ENCODE data around the gene UBR1.
"Not testable (repeated sequence)": the region's sequence is repeated elsewhere in the genome, so short reads cannot be mapped to it uniquely, and the experiment has no call there.

The UBR1 gene

GRCh38 chr15:43029476-43029875 is 76.4 kb downstream of the UBR1 start:
- H3K4me3 ChIP-seq, result no peak overlapping the region
- no peak for TF ChIP-seq CTCF (IDR thresholded peaks at IDR 0.05)
- H3K27ac ChIP-seq, result no peak overlapping the region
- DNase-seq (ENCODE audit: low spot score), result no peak

- no peak overlapping the region for H3K27ac ChIP-seq
- no peak for DNase-seq (ENCODE audit: low spot score)
- no peak overlapping the region for H3K4me3 ChIP-seq
- no peak for TF ChIP-seq CTCF (IDR thresholded peaks at IDR 0.05)
Observed at GRCh38 chr15:43025150-43025549, 80.7 kb downstream of the UBR1 start.

GRCh38 chr15:43014671-43015070 is 91.2 kb downstream of the UBR1 start:
- DNase-seq (ENCODE audit: low spot score); H3K4me3 ChIP-seq; H3K27ac ChIP-seq: not testable (repeated sequence)

GRCh38 chr15:43009206-43009605 is 96.6 kb downstream of the UBR1 start:
- no peak overlapping the region for H3K27ac ChIP-seq
- TF ChIP-seq CTCF (IDR thresholded peaks at IDR 0.05), result no peak
- no peak for DNase-seq (ENCODE audit: low spot score)
- no peak overlapping the region for H3K4me3 ChIP-seq

- DNase-seq (ENCODE audit: low spot score), result no peak
- H3K27ac ChIP-seq, result no peak overlapping the region
- H3K4me3 ChIP-seq, result no peak overlapping the region
- TF ChIP-seq CTCF (IDR thresholded peaks at IDR 0.05), result no peak
Observed at GRCh38 chr15:43008150-43008549, 97.7 kb downstream of the UBR1 start.

- Histone ChIP-seq H3K27ac (no peak overlapping the region), H3K4me3 (no peak overlapping the region)
- no peak for TF ChIP-seq CTCF (IDR thresholded peaks at IDR 0.05)
- DNase-seq (ENCODE audit: low spot score), result no peak
Observed at GRCh38 chr15:43007551-43007950, 98.3 kb downstream of the UBR1 start.

- H3K4me3 ChIP-seq, result no peak overlapping the region
- H3K27ac ChIP-seq, result no peak overlapping the region
- no peak for DNase-seq (ENCODE audit: low spot score)
- TF ChIP-seq CTCF (IDR thresholded peaks at IDR 0.05), result no peak
Observed at GRCh38 chr15:43006991-43007390, 98.8 kb downstream of the UBR1 start.

GRCh38 chr15:43004886-43005595 is 100.8 kb downstream of the UBR1 start:
- DNase-seq (ENCODE audit: low spot score); H3K27ac ChIP-seq; H3K4me3 ChIP-seq: not testable (repeated sequence)

Measured in coronary artery (tissue), 2 donors.